ENCODE results near the gene NUCB1.

DNA sequence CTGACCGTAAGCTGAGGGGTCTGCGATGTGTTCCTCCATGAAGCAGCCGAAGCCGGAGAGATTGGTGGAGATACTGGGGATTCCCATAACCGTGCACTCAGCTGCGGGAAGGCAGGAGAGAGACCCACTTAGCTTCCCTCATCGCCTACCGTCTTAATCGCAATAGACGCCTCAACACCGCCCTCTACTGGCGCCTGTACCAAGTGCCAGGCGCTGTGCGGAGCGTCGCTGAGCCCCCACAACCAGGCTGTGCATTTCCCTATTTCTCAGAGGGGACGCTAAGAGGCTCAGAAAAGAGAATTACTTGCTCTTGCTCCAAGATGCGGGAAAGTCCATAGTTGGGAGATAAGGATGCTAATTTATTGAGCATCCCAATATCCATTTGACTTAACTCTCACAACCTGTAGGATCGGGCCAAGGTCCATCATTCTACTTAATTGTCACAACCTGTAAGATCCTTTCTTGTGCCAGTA lies 70.8 kb downstream of the NUCB1 start:
- TF ChIP-seq, protein P1, sequence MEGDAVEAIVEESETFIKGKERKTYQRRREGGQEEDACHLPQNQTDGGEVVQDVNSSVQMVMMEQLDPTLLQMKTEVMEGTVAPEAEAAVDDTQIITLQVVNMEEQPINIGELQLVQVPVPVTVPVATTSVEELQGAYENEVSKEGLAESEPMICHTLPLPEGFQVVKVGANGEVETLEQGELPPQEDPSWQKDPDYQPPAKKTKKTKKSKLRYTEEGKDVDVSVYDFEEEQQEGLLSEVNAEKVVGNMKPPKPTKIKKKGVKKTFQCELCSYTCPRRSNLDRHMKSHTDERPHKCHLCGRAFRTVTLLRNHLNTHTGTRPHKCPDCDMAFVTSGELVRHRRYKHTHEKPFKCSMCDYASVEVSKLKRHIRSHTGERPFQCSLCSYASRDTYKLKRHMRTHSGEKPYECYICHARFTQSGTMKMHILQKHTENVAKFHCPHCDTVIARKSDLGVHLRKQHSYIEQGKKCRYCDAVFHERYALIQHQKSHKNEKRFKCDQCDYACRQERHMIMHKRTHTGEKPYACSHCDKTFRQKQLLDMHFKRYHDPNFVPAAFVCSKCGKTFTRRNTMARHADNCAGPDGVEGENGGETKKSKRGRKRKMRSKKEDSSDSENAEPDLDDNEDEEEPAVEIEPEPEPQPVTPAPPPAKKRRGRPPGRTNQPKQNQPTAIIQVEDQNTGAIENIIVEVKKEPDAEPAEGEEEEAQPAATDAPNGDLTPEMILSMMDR (IDR thresholded peaks at IDR 0.05; ENCODE audit: insufficient read depth, low read length, poor library complexity, severe bottlenecking), result peak; percentile 95
- no peak for TF ChIP-seq EZH2phosphoT487 (conservative IDR thresholded peaks at IDR 0.05; ENCODE audit: low read length)
